ENCODE measurements around the gene DCUN1D1.
A peak's percentile ranks its signal among the peaks of the same experiment; 100 is the strongest.
"Not testable (repeated sequence)": the region's sequence is repeated elsewhere in the genome, so short reads cannot be mapped to it uniquely, and the experiment has no call there.

The DCUN1D1 gene

GRCh38 chr3:182980204-182981037, at the start of gene DCUN1D1:
TSS of gene DCUN1D1 (minus strand) at chr3:182980538. CDS start at chr3:182980489, 49 bp downstream.
- peak; percentile 42 for DNase-seq

DNA sequence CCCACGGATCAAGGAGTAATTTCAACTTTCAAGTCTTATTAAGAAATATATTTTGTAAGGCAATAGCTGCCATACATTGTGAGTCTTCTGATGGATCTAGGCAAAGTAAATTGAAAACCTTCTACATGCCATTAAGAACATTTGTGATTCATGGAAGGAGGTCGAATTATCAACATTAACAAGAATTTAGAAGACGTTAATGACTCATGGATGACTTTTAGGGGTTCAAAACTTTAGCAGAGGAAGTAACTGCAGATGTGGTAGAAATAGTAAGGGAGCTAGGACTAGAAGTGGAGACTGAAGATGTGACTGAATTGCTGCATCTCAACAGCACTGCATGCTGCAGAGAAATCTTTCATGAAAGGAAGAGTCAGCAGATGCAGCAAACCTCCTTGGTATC, 48.1 kb upstream of the DCUN1D1 start:
- DNase-seq, result no peak

DNA sequence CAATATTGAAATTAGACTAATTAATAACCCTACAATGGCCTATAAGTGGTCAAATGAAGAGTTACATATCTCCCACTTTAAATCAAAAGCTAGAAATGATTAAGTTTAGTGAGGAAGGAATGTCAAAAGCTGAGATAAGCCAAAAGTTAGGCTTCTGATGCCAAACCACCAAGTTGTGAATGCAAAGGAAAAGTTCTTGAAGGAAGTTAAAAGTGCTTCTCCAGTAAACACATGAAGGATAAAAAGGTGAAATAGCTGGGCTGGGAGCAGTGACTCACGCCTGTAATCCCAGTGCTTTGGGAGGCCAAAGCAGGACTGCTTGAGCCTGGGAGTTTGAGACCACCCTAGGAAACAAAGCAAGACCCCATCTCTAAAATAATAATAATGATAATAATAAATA, 46.9 kb upstream of the DCUN1D1 start:
- DNase-seq, result no peak

- DNase-seq, result no peak
Measured at GRCh38 chr3:183022936-183023516, 42.7 kb upstream of the DCUN1D1 start.

DNA sequence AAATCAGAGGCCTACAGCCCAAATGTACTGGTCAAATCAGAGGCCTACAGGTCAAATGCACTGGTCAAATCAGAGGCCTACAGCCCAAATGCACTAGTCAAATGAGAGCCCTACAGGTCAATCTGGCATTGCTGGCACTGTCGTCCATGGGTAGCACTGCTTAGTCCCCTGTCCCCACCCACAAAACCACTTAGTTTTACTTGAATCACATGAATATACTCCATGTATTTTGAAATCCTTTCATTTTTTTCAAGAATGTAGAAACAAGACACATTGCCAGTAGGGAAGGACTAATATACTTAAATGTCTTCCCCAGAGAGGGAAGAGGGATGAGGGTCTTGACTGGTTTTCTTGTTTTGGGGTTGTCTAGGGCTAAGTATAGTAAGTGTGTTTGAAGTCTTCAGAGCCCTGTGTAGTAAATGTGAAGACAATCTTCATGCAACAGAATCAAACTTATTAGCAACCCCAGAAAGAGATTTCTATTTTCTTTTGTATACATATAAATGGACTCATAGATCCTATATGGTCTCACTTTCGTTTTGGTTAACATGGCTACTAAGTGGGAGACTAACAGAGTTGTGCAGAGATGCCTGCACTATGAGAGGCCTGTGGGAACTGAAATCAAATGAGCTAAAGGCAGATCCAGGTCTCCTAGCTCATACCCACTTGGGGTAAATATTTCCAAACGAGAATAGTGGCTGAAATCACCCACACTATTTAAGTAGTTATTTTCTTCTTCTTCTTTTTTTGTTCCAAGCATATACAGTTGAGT, 38.3 kb upstream of the DCUN1D1 start:
- DNase-seq, result no peak

DNA sequence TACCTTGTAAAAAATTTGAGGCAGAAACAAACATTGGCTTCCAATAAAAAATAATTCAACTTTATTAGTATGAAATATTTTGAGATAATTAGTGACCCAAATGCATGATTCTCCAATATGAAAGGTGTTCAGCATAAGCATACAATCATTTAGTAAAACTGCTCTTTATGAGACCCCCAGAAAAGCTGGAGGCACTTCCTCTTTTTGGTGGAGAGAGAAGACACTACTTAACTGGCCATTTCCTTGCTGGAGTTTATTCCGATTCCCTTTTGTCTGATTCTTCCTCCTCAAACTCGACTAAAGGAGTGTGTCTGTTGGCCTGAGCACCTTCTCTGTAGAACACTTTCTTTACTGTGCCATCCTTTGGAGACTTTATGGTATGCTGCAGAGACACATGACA, 34.8 kb upstream of the DCUN1D1 start:
- DNase-seq, result no peak

- DNase-seq, result no peak
Measured at GRCh38 chr3:183013856-183014255, 33.5 kb upstream of the DCUN1D1 start.

DNA sequence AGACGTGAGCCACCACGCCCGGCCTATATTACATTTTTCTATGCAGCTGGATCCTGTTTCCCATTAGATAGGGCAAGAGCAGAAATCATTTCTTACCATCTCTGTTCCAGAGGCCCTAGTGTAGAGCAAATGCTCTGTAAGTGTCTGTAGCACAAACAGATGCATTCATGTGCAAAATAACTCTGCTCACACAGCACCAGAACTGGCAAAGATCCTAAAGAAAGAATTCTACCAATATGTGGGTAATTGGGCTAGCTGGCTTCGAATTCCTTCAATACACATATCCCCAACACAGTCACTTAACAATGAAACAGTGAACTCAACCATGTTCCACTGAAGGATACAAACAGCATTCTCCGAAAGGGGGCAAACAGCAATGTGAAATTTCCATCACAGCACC, 32.7 kb upstream of the DCUN1D1 start:
- DNase-seq, result no peak

DNA sequence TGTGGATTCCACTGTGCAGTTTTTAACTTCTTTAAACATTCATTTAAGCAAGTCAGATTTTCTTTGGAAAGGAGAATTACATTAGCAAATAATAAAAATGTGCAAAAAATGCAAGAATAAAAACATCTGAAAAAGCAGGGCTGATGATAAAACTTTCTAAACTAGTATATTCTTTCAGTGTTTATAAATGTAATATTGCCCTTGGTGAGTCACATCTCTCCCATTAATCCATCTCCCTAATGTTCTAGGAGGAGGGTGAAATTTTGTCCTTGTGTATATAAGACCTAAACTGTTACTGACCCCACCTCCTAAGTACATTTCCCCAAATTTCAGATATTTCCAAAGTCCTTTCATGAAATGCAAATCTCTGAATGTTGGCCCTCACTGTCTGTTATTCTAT, 28.5 kb upstream of the DCUN1D1 start:
- no peak for DNase-seq

DNA sequence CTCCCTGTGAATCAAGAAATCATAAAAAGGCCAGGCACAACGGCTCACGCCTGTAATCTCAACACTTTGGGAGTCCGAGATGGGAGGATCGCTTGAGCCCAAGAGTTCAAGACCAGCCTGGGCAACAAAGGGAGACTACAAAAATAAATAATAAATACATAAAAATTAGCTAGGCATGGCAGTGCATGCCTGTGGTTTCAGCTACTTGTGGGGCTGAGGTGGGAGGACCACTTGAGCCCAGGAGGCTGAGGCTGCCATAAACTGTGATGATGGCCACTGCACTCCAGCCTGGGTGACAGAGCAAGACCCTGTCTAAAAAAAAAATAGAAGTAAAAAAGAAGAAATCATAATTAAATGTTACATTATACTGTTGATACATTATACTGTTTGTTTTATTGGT, 28.0 kb upstream of the DCUN1D1 start:
- DNase-seq, result no peak

GRCh38 chr3:183006396-183007002, 26.2 kb upstream of the DCUN1D1 start:
- no peak for DNase-seq

GRCh38 chr3:182999767-183000166, 19.4 kb upstream of the DCUN1D1 start:
- no peak for DNase-seq

- DNase-seq, result not testable (repeated sequence)
Measured at GRCh38 chr3:182993486-182994201, 13.3 kb upstream of the DCUN1D1 start.

DNA sequence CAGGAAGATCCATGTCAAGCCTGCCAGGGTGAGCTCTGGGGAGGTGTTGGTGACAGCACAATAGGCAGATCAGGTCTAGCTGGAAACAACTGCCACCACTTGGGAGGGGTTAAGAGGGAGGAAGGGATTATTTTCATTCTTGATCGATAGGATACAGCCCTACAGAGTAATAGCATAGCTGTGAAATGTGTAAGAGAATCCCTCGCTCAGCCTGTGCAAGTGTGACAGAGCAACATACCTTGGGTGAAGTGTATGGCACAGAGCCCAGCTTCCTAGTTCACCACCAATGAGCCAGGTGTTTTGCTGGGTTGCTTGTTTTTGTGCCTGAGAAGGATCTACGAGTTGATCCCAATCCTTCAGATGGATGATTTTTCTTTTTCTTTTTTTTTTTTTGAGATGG, 9.2 kb upstream of the DCUN1D1 start:
- DNase-seq, result no peak

DNA sequence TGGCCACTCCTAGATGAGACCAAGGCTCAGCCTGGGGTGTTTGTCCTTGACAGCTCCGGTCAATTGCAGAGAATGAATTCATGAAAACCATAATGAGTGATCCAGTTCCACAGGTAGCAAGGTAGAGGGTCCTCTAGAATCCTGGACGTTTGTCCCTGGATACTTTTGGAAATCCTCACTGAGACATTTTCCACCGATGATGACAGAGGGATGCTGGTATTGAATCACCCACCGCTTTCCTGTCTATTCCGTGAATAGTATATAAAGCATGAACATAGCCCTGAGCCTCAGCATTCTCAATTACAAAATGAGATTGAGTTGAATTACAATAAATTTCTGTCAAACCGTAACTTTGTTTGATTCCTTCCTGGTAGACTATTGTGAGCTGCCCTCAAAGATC, 5.7 kb upstream of the DCUN1D1 start:
- no peak for DNase-seq

GRCh38 chr3:182983876-182984275, 3.5 kb upstream of the DCUN1D1 start:
- DNase-seq, result no peak

- no peak for DNase-seq
Measured at GRCh38 chr3:182981038-182981380, 671 bp upstream of the DCUN1D1 start.

DNA sequence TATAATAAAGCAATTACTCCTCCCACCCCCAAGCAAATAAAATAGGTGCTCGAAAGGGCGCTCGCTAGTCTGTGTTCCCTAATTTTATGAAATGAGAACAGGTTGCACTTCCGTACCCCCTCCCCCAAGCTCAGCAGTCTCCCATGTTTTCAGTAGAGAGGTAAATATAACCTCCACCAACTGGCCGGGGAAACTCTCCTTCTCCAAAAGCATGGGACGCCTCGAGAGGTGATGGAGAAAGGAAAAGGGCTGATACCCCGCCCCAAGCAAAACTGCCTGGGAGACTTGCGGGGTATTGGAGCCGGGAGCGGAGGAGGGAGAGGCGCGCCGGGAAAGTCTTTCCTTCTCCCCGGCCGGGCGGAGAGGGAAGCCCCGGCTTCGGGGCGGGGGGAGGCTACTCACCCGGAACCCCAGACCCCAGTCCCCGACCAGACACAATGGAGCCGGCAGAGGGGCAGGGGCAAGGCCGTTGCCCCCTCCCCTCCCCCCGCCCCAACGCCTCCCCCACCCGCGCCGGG, 605 bp downstream of the DCUN1D1 start:
- DNase-seq, result no peak

- no peak for DNase-seq
Measured at GRCh38 chr3:182979103-182979673, 1.1 kb downstream of the DCUN1D1 start.

GRCh38 chr3:182978387-182978786, 2.0 kb downstream of the DCUN1D1 start:
- DNase-seq, result no peak

- DNase-seq, result no peak
Measured at GRCh38 chr3:182973047-182973446, 7.3 kb downstream of the DCUN1D1 start.

DNA sequence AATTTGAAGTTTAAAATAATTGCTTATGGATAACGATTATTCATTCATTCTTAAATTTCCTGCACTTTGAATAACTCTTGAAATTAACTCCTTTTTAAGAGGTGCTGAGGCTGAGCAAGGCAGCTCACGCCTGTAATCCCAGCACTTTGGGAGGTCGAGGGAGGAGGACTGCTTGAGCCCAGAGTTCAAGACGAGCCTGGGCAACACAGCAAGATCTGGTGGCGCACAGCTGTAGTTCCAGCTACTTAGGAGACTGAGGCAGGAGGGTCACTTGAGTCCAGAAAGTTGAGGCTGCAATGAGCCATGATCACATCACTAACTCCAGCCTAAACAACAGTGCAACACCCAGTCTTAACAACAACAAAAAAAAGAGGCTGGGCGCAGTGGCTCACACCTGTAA, 8.0 kb downstream of the DCUN1D1 start:
- DNase-seq, result no peak
